GM12878 (cell line): Measurements from ENCODE around the gene MCOLN2. TPM values are rescaled to one million over a fixed set of nuclear protein-coding genes. Genes with fewer than 3 reads are reported as not detected.

Experiments
- ATAC-seq: fragments of 200-7000 bp; cut with Tn5 transposase; 3 replicates; pipeline ENCODE4 v1.9.1; 2020; ENCODE audit warnings: mild to moderate bottlenecking, moderate library complexity
- BruUV-seq: library from RNA; stranded (reverse); fragments of 400-500 nt; replicated peaks from 2 replicates; lab custom pipeline; 2021; lab: Mats Ljungman, UMichigan
- CTCF ChIA-PET: fragments of 300-600 bp; sonication (Branson Sonifier 250); formaldehyde crosslinking; extraction: SDS; loops from one replicate; lab custom pipeline; 2021; ENCODE audit warnings: inconsistent platforms; lab: Yijun Ruan, JAX
- POLR2A ChIA-PET: fragments of 350-600 bp; formaldehyde crosslinking; extraction: SDS; loops from one replicate; lab custom pipeline; 2021; ENCODE audit warnings: inconsistent platforms; lab: Charles Lee
- RAD21 ChIA-PET: fragments of 300-600 bp; sonication (Branson Sonifier 250); formaldehyde crosslinking; loops from one replicate; lab custom pipeline; 2023; ENCODE audit warnings: antibody characterized with exemption; ENCODE audit not compliant: unreplicated experiment; lab: Charles Lee
- SMC1A ChIA-PET: fragments of 300-600 bp; sonication (Branson Sonifier 250); formaldehyde crosslinking; loops from one replicate; lab custom pipeline; 2023; ENCODE audit not compliant: unreplicated experiment, uncharacterized antibody; lab: Charles Lee
- DNase-seq: peaks from one replicate; pipeline ENCODE4 v3.0.0-alpha.2; 2011; ENCODE audit warnings: low read depth, low spot score
- FAIRE-seq: peaks from 3 replicates; lab custom pipeline; 2011; peaks lifted over from hg19 to GRCh38; lab: Jason Lieb, UNC
- H2AFZ ChIP-seq: 2 replicates; pipeline ENCODE4 v1.6.0; 2011; ENCODE audit warnings: low read depth, low read length, control low read depth; ENCODE audit not compliant: control insufficient read depth
- H3K27ac ChIP-seq: 2 replicates; pipeline ENCODE4 v1.5.1; 2011; ENCODE audit warnings: control low read depth; ENCODE audit not compliant: control insufficient read depth, insufficient read depth
- H3K27me3 ChIP-seq, 2 experiments: replicated peaks in 1 of 2; 2 replicates each; pipeline versions ENCODE4 v1.6.0 to v1.6.1; 2011; ENCODE audit warnings: low read length in 1 of 2; ENCODE audit not compliant: control insufficient read depth in 2 of 2, insufficient read depth in 2 of 2
- H3K36me3 ChIP-seq, 2 experiments: 2 replicates each; pipeline ENCODE4 v1.5.1; 2011; ENCODE audit warnings: low read length in 1 of 2; ENCODE audit not compliant: control insufficient read depth in 2 of 2, insufficient read depth in 2 of 2
- H3K4me1 ChIP-seq: 2 replicates; pipeline ENCODE4 v1.6.1; 2011; ENCODE audit warnings: mild to moderate bottlenecking, low read length, moderate library complexity, mixed read lengths; ENCODE audit not compliant: control insufficient read depth, insufficient read depth
- H3K4me2 ChIP-seq: 2 replicates; pipeline ENCODE4 v1.6.0; 2011; ENCODE audit warnings: control low read depth; ENCODE audit not compliant: control insufficient read depth, insufficient read depth
- H3K4me3 ChIP-seq: fragments of 200-600 bp; sonication (generic); 2 replicates; pipeline ENCODE4 v1.5.1; 2016
- H3K79me2 ChIP-seq: 2 replicates; pipeline ENCODE4 v1.6.0; 2011; ENCODE audit warnings: low read length; ENCODE audit not compliant: control insufficient read depth, insufficient read depth
- H3K9ac ChIP-seq: 2 replicates; pipeline ENCODE4 v1.8.0; 2011; ENCODE audit warnings: low read length, control low read depth, mixed read lengths; ENCODE audit not compliant: control insufficient read depth, insufficient read depth
- H3K9me3 ChIP-seq: replicated peaks from 3 replicates; pipeline ENCODE4 v1.5.1; 2011; ENCODE audit warnings: mild to moderate bottlenecking, low read length; ENCODE audit not compliant: control insufficient read depth, insufficient read depth
- H4K20me1 ChIP-seq: 2 replicates; pipeline ENCODE4 v1.6.0; 2011; ENCODE audit not compliant: control insufficient read depth, insufficient read depth
- CREB1 ChIP-seq: IDR thresholded peaks from 2 replicates; pipeline ENCODE4 v1.6.1; 2012; ENCODE audit warnings: low read depth, mild to moderate bottlenecking, inconsistent platforms
- CREM ChIP-seq: IDR thresholded peaks from 2 replicates; pipeline ENCODE4 v1.6.1; 2014; ENCODE audit warnings: antibody characterized with exemption, low read depth
- DPF2 ChIP-seq: fragments of 450-650 bp; IDR thresholded peaks from 2 replicates; pipeline ENCODE4 v1.6.1; 2017; ENCODE audit warnings: mild to moderate bottlenecking
- FOS ChIP-seq: IDR thresholded peaks from 3 replicates; pipeline ENCODE4 v1.6.1; 2011; ENCODE audit warnings: borderline replicate concordance; ENCODE audit not compliant: insufficient read length; ENCODE audit errors: extremely low read depth
- NR2F1 ChIP-seq: fragments of 450-650 bp; conservative IDR thresholded peaks from 2 replicates; pipeline ENCODE4 v1.6.1; 2017; ENCODE audit warnings: mild to moderate bottlenecking
- TARDBP ChIP-seq: IDR thresholded peaks from 2 replicates; pipeline ENCODE4 v1.6.1; 2016; ENCODE audit warnings: borderline replicate concordance
- ZNF687 ChIP-seq: fragments of 450-650 bp; IDR thresholded peaks from 2 replicates; pipeline ENCODE4 v1.6.1; 2017; ENCODE audit warnings: mild to moderate bottlenecking, moderate library complexity
- WGBS: methylation state at CpG from one replicate; pipeline ENCODE4 v1.1.6; 2016; ENCODE audit warnings: low lambda C conversion rate; ENCODE audit not compliant: insufficient replicate concordance, insufficient coverage; ENCODE audit errors: missing lambda C conversion rate; 5-methylcytosine and 5-hydroxymethylcytosine counted together
- in situ Hi-C: fragments of 300-500 bp; cut with MboI; formaldehyde crosslinking; loops from 9 replicates; pipeline ENCODE4 v1.14.3; 2018; ENCODE audit warnings: mixed read lengths
- intact Hi-C: fragments of 100-400 bp; cut with micrococcal nuclease; formaldehyde crosslinking; loops from one replicate; pipeline ENCODE4 v1.14.2; 2022; ENCODE audit not compliant: unreplicated experiment
- polyA plus RNA-seq, 11 experiments: library from polyadenylated mRNA; depleted of rRNA in 4 of 11; unstranded in 6 of 11; stranded (reverse) in 5 of 11; fragments of >200 nt; fragmentation: Nextera tagmentation in 4 of 11; fragmentation: Illumina TruSeq in 1 of 11; extraction: Ambion mirVana in 4 of 11; extraction: Trizol in 1 of 11; gene quantifications; 1 replicate in 1 of 11; 2 replicates in 10 of 11; pipeline versions ENCODE4 v1.2.1 to v1.2.3, GENCODE V29; 2011 to 2016; ENCODE audit warnings: inconsistent platforms in 2 of 11, missing spikeins in 2 of 11, low read depth in 1 of 11
- total RNA-seq, 4 experiments: library from RNA; depleted of rRNA in 3 of 4; stranded (reverse); fragments of >200 nt in 3 of 4; fragmentation: Illumina TruSeq in 1 of 4; extraction: Trizol in 1 of 4; gene quantifications; 2 replicates each; pipeline versions ENCODE4 v1.2.1 to v1.2.3, GENCODE V29; 2013 to 2021
- TF ChIP-seq, protein P1 (sequence below): fragments of 150-350 bp; IDR thresholded peaks from 2 replicates; pipeline ENCODE4 v1.6.1; 2016; ENCODE audit warnings: low read depth, low read length
- TF ChIP-seq, protein P2 (sequence below): IDR thresholded peaks from 2 replicates; pipeline ENCODE4 v1.6.1; 2011; ENCODE audit warnings: borderline replicate concordance, low read depth, mild to moderate bottlenecking, moderate library complexity, mixed read lengths, low read length; ENCODE audit not compliant: insufficient read depth; ENCODE audit errors: extremely low read length
- TF ChIP-seq, protein P3 (sequence below): IDR thresholded peaks from 2 replicates; pipeline ENCODE4 v1.6.1; 2011; ENCODE audit warnings: low read depth, mild to moderate bottlenecking, low read length, moderate library complexity, borderline replicate concordance; ENCODE audit errors: extremely low read depth

The MCOLN2 gene
- total and polyA plus RNA-seq, 10 of the 15 experiments (the other 5 are each of a cell fraction or from before 2014, with no cell fraction given), result 25.9 to 233 (median 109) TPM

DNA sequence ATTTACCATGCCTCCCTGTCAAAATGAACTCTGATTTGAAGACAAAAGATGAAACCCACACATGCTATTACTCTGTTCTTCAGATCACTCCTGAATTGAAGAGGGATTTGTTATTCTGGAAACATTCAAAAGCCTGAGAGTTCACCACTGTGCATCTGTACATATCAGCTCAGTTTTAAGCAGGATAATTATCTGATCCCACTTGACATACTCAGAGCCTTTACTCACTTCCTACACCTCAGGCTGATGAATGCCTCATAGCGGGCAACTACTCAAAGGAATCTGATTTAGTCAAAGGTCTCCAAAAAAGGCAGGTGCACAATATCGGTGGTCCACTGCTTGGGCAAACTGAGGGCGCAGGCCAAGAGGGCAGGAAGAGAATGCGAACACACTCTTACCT, 56.4 kb downstream of the MCOLN2 start:
- Histone ChIP-seq H3K27me3 (no peaks in the 10 kb centered on the region), H4K20me1 (no peaks in the 10 kb centered on the region), H3K4me3 (no peak overlapping the region), H3K4me2 (no peak overlapping the region), H3K9me3 (no peaks in the 10 kb centered on the region), H2AFZ (no peak overlapping the region), H3K79me2 (no peaks in the 10 kb centered on the region), H3K4me1 (no peaks in the 10 kb centered on the region), H3K27ac (no peak overlapping the region), H3K9ac (no peak overlapping the region), H3K36me3 (peaks cover 14 to 28% of the 10 kb centered on the region in 2 experiments)
- intact Hi-C loops (no loop called here), in situ Hi-C loops (no loop called here)
- ATAC-seq, result no peak
- no peak for TF ChIP-seq CREM
- no peak for TF ChIP-seq TARDBP
- TF ChIP-seq, protein P1, sequence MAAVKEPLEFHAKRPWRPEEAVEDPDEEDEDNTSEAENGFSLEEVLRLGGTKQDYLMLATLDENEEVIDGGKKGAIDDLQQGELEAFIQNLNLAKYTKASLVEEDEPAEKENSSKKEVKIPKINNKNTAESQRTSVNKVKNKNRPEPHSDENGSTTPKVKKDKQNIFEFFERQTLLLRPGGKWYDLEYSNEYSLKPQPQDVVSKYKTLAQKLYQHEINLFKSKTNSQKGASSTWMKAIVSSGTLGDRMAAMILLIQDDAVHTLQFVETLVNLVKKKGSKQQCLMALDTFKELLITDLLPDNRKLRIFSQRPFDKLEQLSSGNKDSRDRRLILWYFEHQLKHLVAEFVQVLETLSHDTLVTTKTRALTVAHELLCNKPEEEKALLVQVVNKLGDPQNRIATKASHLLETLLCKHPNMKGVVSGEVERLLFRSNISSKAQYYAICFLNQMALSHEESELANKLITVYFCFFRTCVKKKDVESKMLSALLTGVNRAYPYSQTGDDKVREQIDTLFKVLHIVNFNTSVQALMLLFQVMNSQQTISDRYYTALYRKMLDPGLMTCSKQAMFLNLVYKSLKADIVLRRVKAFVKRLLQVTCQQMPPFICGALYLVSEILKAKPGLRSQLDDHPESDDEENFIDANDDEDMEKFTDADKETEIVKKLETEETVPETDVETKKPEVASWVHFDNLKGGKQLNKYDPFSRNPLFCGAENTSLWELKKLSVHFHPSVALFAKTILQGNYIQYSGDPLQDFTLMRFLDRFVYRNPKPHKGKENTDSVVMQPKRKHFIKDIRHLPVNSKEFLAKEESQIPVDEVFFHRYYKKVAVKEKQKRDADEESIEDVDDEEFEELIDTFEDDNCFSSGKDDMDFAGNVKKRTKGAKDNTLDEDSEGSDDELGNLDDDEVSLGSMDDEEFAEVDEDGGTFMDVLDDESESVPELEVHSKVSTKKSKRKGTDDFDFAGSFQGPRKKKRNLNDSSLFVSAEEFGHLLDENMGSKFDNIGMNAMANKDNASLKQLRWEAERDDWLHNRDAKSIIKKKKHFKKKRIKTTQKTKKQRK, result no peak
- no peak for TF ChIP-seq ZNF687
- TF ChIP-seq CREB1, result no peak
- TF ChIP-seq FOS, result no peak
- no peak for TF ChIP-seq NR2F1
- TF ChIP-seq, protein P2, sequence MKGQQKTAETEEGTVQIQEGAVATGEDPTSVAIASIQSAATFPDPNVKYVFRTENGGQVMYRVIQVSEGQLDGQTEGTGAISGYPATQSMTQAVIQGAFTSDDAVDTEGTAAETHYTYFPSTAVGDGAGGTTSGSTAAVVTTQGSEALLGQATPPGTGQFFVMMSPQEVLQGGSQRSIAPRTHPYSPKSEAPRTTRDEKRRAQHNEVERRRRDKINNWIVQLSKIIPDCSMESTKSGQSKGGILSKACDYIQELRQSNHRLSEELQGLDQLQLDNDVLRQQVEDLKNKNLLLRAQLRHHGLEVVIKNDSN, result no peak
- TF ChIP-seq DPF2, result no peak
- TF ChIP-seq, protein P3, sequence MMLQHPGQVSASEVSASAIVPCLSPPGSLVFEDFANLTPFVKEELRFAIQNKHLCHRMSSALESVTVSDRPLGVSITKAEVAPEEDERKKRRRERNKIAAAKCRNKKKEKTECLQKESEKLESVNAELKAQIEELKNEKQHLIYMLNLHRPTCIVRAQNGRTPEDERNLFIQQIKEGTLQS, result no peak
- RAD21 ChIA-PET, result interaction anchor here (9.1 kb wide), 1 partner anchor 87 kb away, joined by 209 read pairs; no protein-coding TSS in a partner anchor
- SMC1A ChIA-PET, result interaction anchor here (0.8 to 9.6 kb wide), 2 partner anchors 85 to 165 kb away, joined by 3 to 214 read pairs; no protein-coding TSS in a partner anchor
- WGBS, result 88% methylated on average over 4 of the region's 4 CpGs
- CTCF ChIA-PET, result interaction anchor here (1.1 to 12.2 kb wide), 3 partner anchors 83 to 314 kb away, joined by 3 to 319 read pairs (median 5); no protein-coding TSS in a partner anchor
- DNase-seq, result no peak
- no TSS peak for BruUV-seq
- POLR2A ChIA-PET, result no interaction called here
- no peak for FAIRE-seq
